GM18861 (cell line): Measurements from ENCODE around the gene CPED1.
"Not testable (repeated sequence)": the region's sequence is repeated elsewhere in the genome, so short reads cannot be mapped to it uniquely, and the experiment has no call there.

ENCODE experiments used
- ATAC-seq: cut with Tn5 transposase; IDR thresholded peaks from one replicate; pipeline ENCODE4 v1.9.1; 2021; ENCODE audit not compliant: unreplicated experiment

CPED1 gene

GRCh38 chr7:121172484-121172883 lies 184.0 kb downstream of the CPED1 start:
- no peak for ATAC-seq

- ATAC-seq: no peak
These were observed 187.3 kb downstream of the CPED1 start for GRCh38 chr7:121175826-121176225.

- ATAC-seq: no peak
These were observed 189.9 kb downstream of the CPED1 start for GRCh38 chr7:121178452-121178851.

- no peak for ATAC-seq
These were observed 190.5 kb downstream of the CPED1 start for GRCh38 chr7:121178869-121179497.

- ATAC-seq: peak; percentile 96
These were observed 192.0 kb downstream of the CPED1 start for GRCh38 chr7:121180436-121181063.

- no peak for ATAC-seq
These were observed 192.8 kb downstream of the CPED1 start for GRCh38 chr7:121181357-121181756.

- ATAC-seq: no peak
These were observed 193.8 kb downstream of the CPED1 start for GRCh38 chr7:121182281-121182680.

- ATAC-seq: no peak
These were observed 194.4 kb downstream of the CPED1 start for GRCh38 chr7:121182902-121183301.

- ATAC-seq: not testable (repeated sequence)
These were observed 195.4 kb downstream of the CPED1 start for GRCh38 chr7:121183883-121184282.

GRCh38 chr7:121186746-121187145 lies 198.2 kb downstream of the CPED1 start:
- no peak for ATAC-seq

GRCh38 chr7:121187222-121187621 lies 198.7 kb downstream of the CPED1 start:
- ATAC-seq: peak; percentile 76

GRCh38 chr7:121187676-121188075 lies 199.2 kb downstream of the CPED1 start:
- no peak for ATAC-seq

GRCh38 chr7:121192834-121193233 lies 204.3 kb downstream of the CPED1 start:
- no peak for ATAC-seq

GRCh38 chr7:121195010-121195409 lies 206.5 kb downstream of the CPED1 start:
- ATAC-seq: no peak

GRCh38 chr7:121195874-121196273 lies 207.4 kb downstream of the CPED1 start:
- no peak for ATAC-seq

- ATAC-seq: no peak
These were observed 207.8 kb downstream of the CPED1 start for GRCh38 chr7:121196286-121196685.

- ATAC-seq: no peak
These were observed 208.9 kb downstream of the CPED1 start for GRCh38 chr7:121197455-121197854.

- no peak for ATAC-seq
These were observed 210.0 kb downstream of the CPED1 start for GRCh38 chr7:121198502-121198901.

- ATAC-seq: no peak
These were observed 213.6 kb downstream of the CPED1 start for GRCh38 chr7:121202125-121202524.

- ATAC-seq: no peak
These were observed 214.3 kb downstream of the CPED1 start for GRCh38 chr7:121202834-121203233.

- ATAC-seq: no peak
These were observed 216.0 kb downstream of the CPED1 start for GRCh38 chr7:121204537-121204936.

- ATAC-seq: no peak
These were observed 217.3 kb downstream of the CPED1 start for GRCh38 chr7:121205777-121206176.

GRCh38 chr7:121211253-121211652 lies 222.7 kb downstream of the CPED1 start:
- ATAC-seq: no peak
